ENCODE measurements around the gene B4GALNT4.

B4GALNT4 gene

DNA sequence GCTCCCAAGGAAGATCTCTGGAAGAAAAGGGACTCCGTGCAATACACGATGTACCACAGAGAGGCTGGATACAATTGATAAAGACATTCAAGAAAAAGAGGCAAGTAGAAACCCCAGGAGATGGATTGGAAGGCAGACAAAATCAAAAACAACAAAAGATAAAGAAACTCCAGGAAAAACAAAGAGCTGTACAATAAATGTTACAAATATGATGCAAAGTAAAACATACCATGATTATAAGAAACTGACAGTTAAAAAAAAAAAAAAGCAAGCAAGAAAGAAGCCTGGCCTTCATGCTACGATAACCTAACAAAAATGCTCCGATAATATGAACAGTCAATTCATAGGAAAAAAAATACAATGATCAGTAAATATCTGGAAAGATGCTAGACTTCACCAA, 56.0 kb downstream of the B4GALNT4 start:
- DNase-seq: no peak

DNA sequence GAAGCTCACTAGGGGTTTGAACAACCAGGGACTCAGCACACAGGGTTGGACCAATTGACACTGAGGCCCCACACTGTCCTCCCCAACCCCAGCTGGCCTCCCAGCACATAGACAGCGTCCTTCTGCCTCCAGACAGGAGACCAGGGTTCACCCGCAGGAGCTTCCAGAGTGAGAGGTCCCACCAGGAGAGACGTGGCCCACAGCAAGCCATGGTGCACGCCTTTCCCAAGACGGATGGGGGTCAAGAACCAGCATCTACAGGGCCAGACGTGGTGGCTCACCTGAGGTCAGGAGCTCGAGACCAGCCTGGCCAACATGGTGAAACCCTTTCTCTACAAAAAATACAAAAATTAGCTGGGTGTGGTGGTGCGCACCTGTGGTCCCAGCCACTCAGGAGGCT, 57.6 kb downstream of the B4GALNT4 start:
- no peak for DNase-seq

DNA sequence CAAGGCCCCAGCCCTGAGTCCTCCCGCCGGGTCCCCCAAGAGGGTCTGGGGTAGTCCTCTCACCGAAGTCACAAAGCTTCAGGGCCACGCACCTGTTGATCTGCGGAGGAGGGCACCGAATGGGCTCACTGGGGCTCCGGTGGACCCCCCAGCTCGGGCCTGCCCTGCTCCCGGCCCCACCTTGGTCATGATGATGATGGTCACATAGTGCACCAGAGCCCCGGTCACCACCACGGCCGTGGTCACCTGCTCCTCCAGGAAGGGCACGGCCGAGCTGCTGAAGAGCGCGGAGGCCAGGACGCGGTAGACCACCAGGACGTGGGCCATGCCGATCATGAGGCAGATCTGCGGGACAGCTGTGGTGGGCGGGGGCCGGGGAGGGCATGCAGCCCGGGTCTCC, 59.0 kb downstream of the B4GALNT4 start:
- no peak for DNase-seq

DNA sequence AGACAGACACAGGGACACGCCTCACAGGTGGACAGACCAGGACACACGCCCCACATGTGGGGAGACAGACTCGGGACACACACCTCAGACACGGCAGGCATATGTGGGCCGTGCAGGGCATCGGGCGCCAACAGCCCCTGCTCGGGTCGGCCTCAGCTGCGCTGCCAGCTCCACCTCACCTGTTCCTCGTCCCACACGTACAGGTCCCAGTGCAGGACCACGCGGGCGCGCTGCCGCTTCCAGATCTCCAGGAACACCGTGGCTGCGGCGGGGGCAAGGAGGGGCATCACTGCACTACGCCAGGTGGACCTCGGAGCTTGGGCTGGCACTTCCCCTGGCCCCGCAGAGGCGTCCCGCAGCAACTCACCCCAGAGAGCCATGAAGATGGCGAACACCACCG, 60.1 kb downstream of the B4GALNT4 start:
- no peak for DNase-seq

DNA sequence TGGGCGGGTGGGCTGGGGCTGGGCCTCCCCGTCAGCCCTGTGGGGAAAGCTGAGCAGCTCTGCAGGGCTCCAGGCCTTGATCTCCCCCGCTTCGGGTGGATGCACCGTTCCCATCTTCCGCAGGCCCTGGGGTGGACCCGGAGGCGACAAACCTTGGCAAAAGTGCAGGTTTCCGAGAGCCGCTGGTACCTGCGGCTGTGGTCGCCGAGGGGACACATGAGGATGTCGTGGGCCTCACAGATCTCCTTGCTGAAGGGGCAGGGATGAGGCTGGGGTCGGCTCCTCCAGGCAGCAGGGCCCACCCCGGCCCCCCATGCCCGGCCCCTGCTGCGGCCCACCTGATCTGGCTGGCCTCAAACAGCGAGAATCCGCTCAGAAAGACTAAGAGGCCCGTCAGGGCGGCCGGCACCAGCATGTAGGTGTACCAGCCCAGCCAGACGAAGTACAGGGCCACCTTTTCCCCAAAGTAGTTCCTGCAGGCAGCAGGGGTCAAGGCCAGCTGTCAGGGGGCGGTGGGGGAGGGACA, 60.7 kb downstream of the B4GALNT4 start:
- DNase-seq: no peak
